Measurements from ENCODE around the gene SAMD9. TPM values are rescaled to one million over a fixed set of nuclear protein-coding genes. Genes with fewer than 3 reads are reported as not detected.
"Not testable (repeated sequence)": the region's sequence is repeated elsewhere in the genome, so short reads cannot be mapped to it uniquely, and the experiment has no call there.

SAMD9 gene
- total RNA-seq, 2 experiments from 2014 or later = 49.0 to 51.0 TPM

- peak overlapping the region; percentile 98 for H3K4me3 Mint-ChIP-seq
- CTCF ChIA-PET = interaction anchor here (0.7 to 2.6 kb wide), 6 partner anchors 10 to 723 kb away, joined by 3 to 11 read pairs (median 3); partner anchors contain the start of gene SAMD9
- DNase-seq = peak; percentile 35
- H3K36me3 Mint-ChIP-seq (ENCODE audit: low read depth) = peaks cover 39% of the 10 kb centered on the region
- H3K9me3 Mint-ChIP-seq (ENCODE audit: insufficient read depth) = peaks cover 7% of the 10 kb centered on the region
- ATAC-seq = peak; percentile 32
- no peaks in the 10 kb centered on the region for H3K27me3 Mint-ChIP-seq (ENCODE audit: low read depth)
- H3K27ac Mint-ChIP-seq = peak overlapping the region; percentile 88
- peaks cover 33% of the 10 kb centered on the region for H3K4me1 Mint-ChIP-seq (ENCODE audit: low read depth)
- POLR2A ChIA-PET = interaction anchor here (2.6 kb wide), 1 partner anchor 29 kb away, joined by 21 read pairs; the partner anchor contains the start of gene SAMD9
Measured at GRCh38 chr7:93146472-93147141, 28.8 kb upstream of the SAMD9 start.

- Mint-ChIP-seq H3K36me3 (ENCODE audit: low read depth) (peaks cover 39% of the 10 kb centered on the region), H3K4me1 (ENCODE audit: low read depth) (peaks cover 33% of the 10 kb centered on the region), H3K27me3 (ENCODE audit: low read depth) (no peaks in the 10 kb centered on the region), H3K27ac (peak overlapping the region; percentile 70), H3K4me3 (peak overlapping the region; percentile 98), H3K9me3 (ENCODE audit: insufficient read depth) (peaks cover 7% of the 10 kb centered on the region)
- ATAC-seq (no peak), DNase-seq (no peak)
- POLR2A ChIA-PET = interaction anchor here (2.6 kb wide), 1 partner anchor 29 kb away, joined by 21 read pairs; the partner anchor contains the start of gene SAMD9
- CTCF ChIA-PET = interaction anchor here (0.7 to 2.6 kb wide), 2 partner anchors 15 to 28 kb away, joined by 3 to 11 read pairs; partner anchors contain the start of gene SAMD9
Measured at GRCh38 chr7:93146036-93146435, 28.3 kb upstream of the SAMD9 start.

DNA sequence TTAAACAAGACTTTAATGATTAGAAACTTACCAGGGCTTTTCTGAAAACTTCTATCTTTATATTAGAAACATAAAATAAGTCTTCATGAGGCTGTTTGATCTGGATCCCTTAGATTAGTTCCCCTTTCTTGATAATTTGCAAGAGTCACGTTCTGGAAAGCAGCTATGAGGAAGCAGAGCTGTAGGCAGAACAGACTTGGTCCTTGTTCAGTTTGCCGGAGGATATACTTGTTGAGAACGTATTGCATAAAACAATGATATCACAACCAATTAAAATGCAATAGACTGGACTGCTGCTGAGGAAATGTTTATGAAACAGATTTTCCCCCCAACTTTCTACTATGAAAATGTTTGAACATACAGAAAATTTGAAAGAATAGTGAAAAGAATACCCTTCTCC, 27.6 kb upstream of the SAMD9 start:
- peak overlapping the region; percentile 98 for H3K4me3 Mint-ChIP-seq
- H3K4me1 Mint-ChIP-seq (ENCODE audit: low read depth) = peaks cover 33% of the 10 kb centered on the region
- H3K27me3 Mint-ChIP-seq (ENCODE audit: low read depth) = no peaks in the 10 kb centered on the region
- peaks cover 7% of the 10 kb centered on the region for H3K9me3 Mint-ChIP-seq (ENCODE audit: insufficient read depth)
- H3K27ac Mint-ChIP-seq = peak overlapping the region; percentile 10
- H3K36me3 Mint-ChIP-seq (ENCODE audit: low read depth) = peaks cover 39% of the 10 kb centered on the region
- CTCF ChIA-PET = interaction anchor here (0.5 to 2.6 kb wide), 4 partner anchors 8 to 83 kb away, joined by 3 to 11 read pairs (median 6); partner anchors contain the start of gene SAMD9
- POLR2A ChIA-PET = interaction anchor here (1.8 kb wide), 1 partner anchor 12 kb away, joined by 3 read pairs; no protein-coding TSS in a partner anchor
- ATAC-seq (no peak), DNase-seq (no peak)

- ChIA-PET CTCF (no interaction called here), POLR2A (interaction anchor here (0.8 to 1.2 kb wide), 2 partner anchors 11 to 23 kb away, joined by 3 read pairs; no protein-coding TSS in a partner anchor)
- Mint-ChIP-seq H3K4me3 (no peak overlapping the region), H3K4me1 (ENCODE audit: low read depth) (peaks cover 19% of the 10 kb centered on the region), H3K27ac (no peak overlapping the region), H3K27me3 (ENCODE audit: low read depth) (no peaks in the 10 kb centered on the region), H3K9me3 (ENCODE audit: insufficient read depth) (no peaks in the 10 kb centered on the region), H3K36me3 (ENCODE audit: low read depth) (peaks cover 38% of the 10 kb centered on the region)
- ATAC-seq (no peak), DNase-seq (no peak)
Measured at GRCh38 chr7:93142127-93142526, 24.3 kb upstream of the SAMD9 start.

- DNase-seq (no peak), ATAC-seq (no peak)
- peaks cover 39% of the 10 kb centered on the region for H3K36me3 Mint-ChIP-seq (ENCODE audit: low read depth)
- no peak overlapping the region for H3K4me3 Mint-ChIP-seq
- no peak overlapping the region for H3K27ac Mint-ChIP-seq
- H3K9me3 Mint-ChIP-seq (ENCODE audit: insufficient read depth) = peaks cover under 1% of the 10 kb centered on the region
- POLR2A ChIA-PET = no interaction called here
- no peaks in the 10 kb centered on the region for H3K27me3 Mint-ChIP-seq (ENCODE audit: low read depth)
- peaks cover 13% of the 10 kb centered on the region for H3K4me1 Mint-ChIP-seq (ENCODE audit: low read depth)
- CTCF ChIA-PET = no interaction called here
Measured at GRCh38 chr7:93140582-93141191, 22.9 kb upstream of the SAMD9 start.

DNA sequence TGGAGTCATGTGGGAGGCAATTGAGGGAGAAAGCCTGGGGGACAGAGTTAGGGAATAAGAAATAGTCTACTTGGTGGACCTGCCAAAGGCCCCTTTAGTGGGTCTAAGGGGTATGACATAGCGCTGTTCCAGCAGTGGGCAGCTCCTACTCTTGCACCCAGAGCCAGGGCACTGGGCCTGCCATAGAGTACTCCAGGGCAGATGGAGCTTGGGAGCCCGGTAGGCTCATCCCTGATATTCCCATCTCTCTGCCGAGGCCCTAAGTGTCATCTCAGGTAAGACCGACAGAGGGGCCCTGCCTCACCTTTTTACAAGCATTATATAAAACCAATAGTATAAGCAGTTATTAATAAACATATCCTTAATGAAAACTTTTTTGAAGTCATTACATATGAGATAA, 20.8 kb upstream of the SAMD9 start:
- ChIA-PET POLR2A (no interaction called here), CTCF (no interaction called here)
- no peaks in the 10 kb centered on the region for H3K27me3 Mint-ChIP-seq (ENCODE audit: low read depth)
- no peak for ATAC-seq
- H3K4me1 Mint-ChIP-seq (ENCODE audit: low read depth) = peaks cover 3% of the 10 kb centered on the region
- H3K27ac Mint-ChIP-seq = no peak overlapping the region
- peaks cover 47% of the 10 kb centered on the region for H3K36me3 Mint-ChIP-seq (ENCODE audit: low read depth)
- H3K4me3 Mint-ChIP-seq = no peak overlapping the region
- H3K9me3 Mint-ChIP-seq (ENCODE audit: insufficient read depth) = peaks cover 21% of the 10 kb centered on the region
- no peak for DNase-seq

DNA sequence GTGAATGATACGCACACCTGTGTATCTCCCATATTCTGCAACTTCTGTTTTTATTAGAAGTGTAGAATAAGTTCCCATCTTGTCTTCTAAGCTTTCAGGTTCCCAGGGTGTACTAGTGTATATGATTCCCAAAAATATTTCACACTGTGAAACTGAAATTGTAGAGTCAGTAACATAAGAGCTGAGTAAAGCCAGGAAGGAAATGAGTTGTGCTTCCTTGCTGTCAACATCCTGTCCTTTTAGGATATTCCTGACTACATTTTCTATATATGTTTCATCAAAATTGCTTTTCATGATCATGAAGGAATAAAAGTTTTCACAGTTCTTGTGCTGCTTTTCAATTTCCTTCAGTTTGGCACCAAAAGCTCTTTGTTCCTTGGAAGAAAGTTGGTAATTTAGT, 15.2 kb upstream of the SAMD9 start:
- H3K27ac Mint-ChIP-seq = no peak overlapping the region
- H3K4me1 Mint-ChIP-seq (ENCODE audit: low read depth) = no peaks in the 10 kb centered on the region
- DNase-seq (no peak), ATAC-seq (no peak)
- ChIA-PET CTCF (interaction anchor here (0.8 to 1.2 kb wide), 2 partner anchors 15 to 95 kb away, joined by 3 to 4 read pairs; partner anchors contain the start of gene SAMD9), POLR2A (no interaction called here)
- no peaks in the 10 kb centered on the region for H3K27me3 Mint-ChIP-seq (ENCODE audit: low read depth)
- peaks cover 80% of the 10 kb centered on the region for H3K36me3 Mint-ChIP-seq (ENCODE audit: low read depth)
- peaks cover 63% of the 10 kb centered on the region for H3K9me3 Mint-ChIP-seq (ENCODE audit: insufficient read depth)
- H3K4me3 Mint-ChIP-seq = no peak overlapping the region

DNA sequence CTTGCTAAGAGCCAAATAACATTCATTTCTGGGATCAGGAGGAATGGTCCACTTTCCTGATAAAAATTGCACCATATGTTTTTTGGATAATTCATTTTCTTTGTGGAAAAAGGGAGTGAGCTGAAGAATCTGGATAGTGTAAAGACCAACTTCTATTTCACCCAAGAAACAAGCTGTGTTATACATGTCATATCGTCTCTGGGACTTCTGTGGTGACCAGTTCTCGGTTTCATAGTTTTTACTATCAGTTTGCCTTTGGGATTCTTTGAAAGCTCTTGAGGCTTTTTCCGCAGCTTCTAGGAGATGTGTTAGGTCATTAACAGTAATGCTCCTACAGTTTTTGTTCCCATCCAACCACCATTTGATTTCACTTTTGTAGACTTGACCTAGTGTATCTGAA, 14.4 kb upstream of the SAMD9 start:
- Mint-ChIP-seq H3K27me3 (ENCODE audit: low read depth) (no peaks in the 10 kb centered on the region), H3K27ac (no peak overlapping the region), H3K4me1 (ENCODE audit: low read depth) (no peaks in the 10 kb centered on the region), H3K9me3 (ENCODE audit: insufficient read depth) (peaks cover 63% of the 10 kb centered on the region), H3K4me3 (no peak overlapping the region), H3K36me3 (ENCODE audit: low read depth) (peaks cover 75% of the 10 kb centered on the region)
- ATAC-seq (no peak), DNase-seq (no peak)
- CTCF ChIA-PET = interaction anchor here (1.2 kb wide), 1 partner anchor 96 kb away, joined by 3 read pairs; no protein-coding TSS in a partner anchor
- POLR2A ChIA-PET = no interaction called here

DNA sequence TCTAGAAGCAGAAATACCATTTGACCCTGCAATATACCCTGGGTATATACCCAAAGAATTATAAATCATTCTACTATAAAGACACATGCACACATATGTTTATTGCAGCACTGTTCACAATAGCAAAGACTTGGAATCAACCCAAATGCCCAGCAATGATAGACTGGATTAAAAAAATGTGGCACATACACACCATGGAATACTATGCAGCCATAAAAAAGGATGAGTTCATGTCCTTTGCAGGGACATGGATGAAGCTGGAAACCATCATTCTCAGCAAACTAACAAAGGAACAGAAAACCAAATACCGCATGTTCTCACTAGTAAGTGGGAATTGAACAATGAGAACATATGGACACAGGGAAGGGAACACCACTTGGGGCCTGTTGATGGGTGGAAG, 9.2 kb upstream of the SAMD9 start:
- H3K27ac Mint-ChIP-seq; H3K4me3 Mint-ChIP-seq; DNase-seq; ATAC-seq; H3K27me3 Mint-ChIP-seq (ENCODE audit: low read depth); POLR2A ChIA-PET; CTCF ChIA-PET; H3K4me1 Mint-ChIP-seq (ENCODE audit: low read depth): not testable (repeated sequence)
- peaks cover 69% of the 10 kb centered on the region for H3K36me3 Mint-ChIP-seq (ENCODE audit: low read depth)
- H3K9me3 Mint-ChIP-seq (ENCODE audit: insufficient read depth) = peaks cover 40% of the 10 kb centered on the region

- DNase-seq; H3K4me3 Mint-ChIP-seq; H3K27ac Mint-ChIP-seq; H3K4me1 Mint-ChIP-seq (ENCODE audit: low read depth); ATAC-seq; H3K27me3 Mint-ChIP-seq (ENCODE audit: low read depth); POLR2A ChIA-PET: not testable (repeated sequence)
- Mint-ChIP-seq H3K36me3 (ENCODE audit: low read depth) (peaks cover 79% of the 10 kb centered on the region), H3K9me3 (ENCODE audit: insufficient read depth) (peaks cover 13% of the 10 kb centered on the region)
- CTCF ChIA-PET = interaction anchor here (0.7 kb wide), 1 partner anchor 29 kb away, joined by 3 read pairs; no protein-coding TSS in a partner anchor
Measured at GRCh38 chr7:93123532-93123931, 5.8 kb upstream of the SAMD9 start.

GRCh38 chr7:93120592-93121549, 3.1 kb upstream of the SAMD9 start:
- H3K4me3 Mint-ChIP-seq = no peak overlapping the region
- ChIA-PET CTCF (no interaction called here), POLR2A (no interaction called here)
- peaks cover 2% of the 10 kb centered on the region for H3K9me3 Mint-ChIP-seq (ENCODE audit: insufficient read depth)
- H3K27me3 Mint-ChIP-seq (ENCODE audit: low read depth) = no peaks in the 10 kb centered on the region
- DNase-seq = no peak
- no peak for ATAC-seq
- peaks cover 18% of the 10 kb centered on the region for H3K4me1 Mint-ChIP-seq (ENCODE audit: low read depth)
- no peak overlapping the region for H3K27ac Mint-ChIP-seq
- H3K36me3 Mint-ChIP-seq (ENCODE audit: low read depth) = peaks cover 82% of the 10 kb centered on the region

Data from activated CD8-positive, alpha-beta T cell treated with anti-CD3 and anti-CD28 coated beads, Interleukin-2, amount 10 ng/mL, durations not matched to agents 7 days and 5 days (primary cell).